Calu3 (cell line): ENCODE data around the gene ONECUT2. TPM values are rescaled to one million over a fixed set of nuclear protein-coding genes. Genes with fewer than 3 reads are reported as not detected.

Source experiments
- BruUV-seq: library from RNA; stranded (reverse); fragments of 400-500 nt; replicated peaks from 2 replicates; lab custom pipeline; 2021; lab: Mats Ljungman, UMichigan
- CTCF ChIA-PET: fragments of 300-600 bp; sonication (Branson Sonifier 250); formaldehyde crosslinking; loops from one replicate; lab custom pipeline; 2022; ENCODE audit warnings: antibody characterized with exemption; lab: Charles Lee
- DNase-seq: peaks from one replicate; pipeline ENCODE4 v3.0.0; 2022
- H3K27ac Mint-ChIP-seq: one replicate; pipeline ENCODE4 v1.8.0; 2022; ENCODE audit warnings: mixed read lengths; ENCODE audit not compliant: unreplicated experiment
- H3K27me3 Mint-ChIP-seq: one replicate; pipeline ENCODE4 v1.8.0; 2022; ENCODE audit warnings: mixed read lengths; ENCODE audit not compliant: unreplicated experiment
- H3K36me3 Mint-ChIP-seq: one replicate; pipeline ENCODE4 v1.8.0; 2022; ENCODE audit warnings: mild to moderate bottlenecking, moderate library complexity, mixed read lengths; ENCODE audit not compliant: insufficient read depth, unreplicated experiment
- H3K4me1 Mint-ChIP-seq: one replicate; pipeline ENCODE4 v1.8.0; 2022; ENCODE audit warnings: mild to moderate bottlenecking, low read depth, mixed read lengths; ENCODE audit not compliant: unreplicated experiment
- H3K4me3 Mint-ChIP-seq: one replicate; pipeline ENCODE4 v1.8.0; 2022; ENCODE audit warnings: mild to moderate bottlenecking, low read depth, moderate library complexity, mixed read lengths; ENCODE audit not compliant: unreplicated experiment
- H3K9me3 Mint-ChIP-seq: one replicate; pipeline ENCODE4 v1.8.0; 2022; ENCODE audit warnings: low read depth, mixed read lengths; ENCODE audit not compliant: unreplicated experiment
- intact Hi-C: fragments of 100-400 bp; cut with micrococcal nuclease; formaldehyde crosslinking; loops from one replicate; pipeline ENCODE4 v1.10.0; 2022; ENCODE audit not compliant: unreplicated experiment
- total RNA-seq: library from RNA; stranded (reverse); gene quantifications from 2 replicates; pipeline ENCODE4 v1.2.3, GENCODE V29; 2022
- TF ChIP-seq, protein P1 (sequence below): fragments of 200-600 bp; IDR thresholded peaks from one replicate; pipeline ENCODE4 v1.8.0; 2022; ENCODE audit warnings: antibody characterized with exemption; ENCODE audit not compliant: unreplicated experiment

Gene ONECUT2
- total RNA-seq, 1 experiment from 2014 or later = 182 TPM

DNA sequence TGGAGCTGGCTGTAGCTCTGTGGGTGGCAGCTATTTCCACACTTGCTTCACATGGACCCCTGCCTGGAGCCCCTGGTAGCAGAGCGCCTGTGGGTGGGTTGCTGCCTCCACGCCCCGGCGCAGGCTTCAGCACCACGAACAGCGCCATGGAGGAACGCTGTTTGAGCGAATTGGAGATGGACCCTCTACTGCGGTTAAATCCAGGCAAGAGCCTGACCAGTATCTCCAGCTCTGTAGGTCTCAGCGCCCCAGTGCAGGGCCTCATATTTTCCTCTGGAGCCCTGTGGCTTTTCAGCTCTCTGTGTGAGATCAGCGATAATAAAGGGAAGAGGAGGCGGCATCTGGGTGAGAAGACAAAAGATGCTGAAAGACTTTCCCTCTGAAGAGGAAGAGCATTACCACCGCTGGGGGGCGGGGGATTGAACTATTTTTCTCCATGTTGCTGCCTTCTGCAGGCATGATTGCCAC is 12.0 kb downstream of the ONECUT2 start:
- no TSS peak for BruUV-seq
- DNase-seq = peak; percentile 60
- CTCF ChIA-PET = interaction anchor here (2.0 kb wide), 1 partner anchor 12 kb away, joined by 6 read pairs; the partner anchor contains the start of gene ONECUT2
- Mint-ChIP-seq H3K4me3 (peak overlapping the region; percentile 96), H3K27ac (no peak overlapping the region), H3K4me1 (peaks cover 91% of the 10 kb centered on the region), H3K36me3 (peaks cover 93% of the 10 kb centered on the region), H3K27me3 (no peaks in the 10 kb centered on the region), H3K9me3 (no peaks in the 10 kb centered on the region)
- TF ChIP-seq, protein P1, sequence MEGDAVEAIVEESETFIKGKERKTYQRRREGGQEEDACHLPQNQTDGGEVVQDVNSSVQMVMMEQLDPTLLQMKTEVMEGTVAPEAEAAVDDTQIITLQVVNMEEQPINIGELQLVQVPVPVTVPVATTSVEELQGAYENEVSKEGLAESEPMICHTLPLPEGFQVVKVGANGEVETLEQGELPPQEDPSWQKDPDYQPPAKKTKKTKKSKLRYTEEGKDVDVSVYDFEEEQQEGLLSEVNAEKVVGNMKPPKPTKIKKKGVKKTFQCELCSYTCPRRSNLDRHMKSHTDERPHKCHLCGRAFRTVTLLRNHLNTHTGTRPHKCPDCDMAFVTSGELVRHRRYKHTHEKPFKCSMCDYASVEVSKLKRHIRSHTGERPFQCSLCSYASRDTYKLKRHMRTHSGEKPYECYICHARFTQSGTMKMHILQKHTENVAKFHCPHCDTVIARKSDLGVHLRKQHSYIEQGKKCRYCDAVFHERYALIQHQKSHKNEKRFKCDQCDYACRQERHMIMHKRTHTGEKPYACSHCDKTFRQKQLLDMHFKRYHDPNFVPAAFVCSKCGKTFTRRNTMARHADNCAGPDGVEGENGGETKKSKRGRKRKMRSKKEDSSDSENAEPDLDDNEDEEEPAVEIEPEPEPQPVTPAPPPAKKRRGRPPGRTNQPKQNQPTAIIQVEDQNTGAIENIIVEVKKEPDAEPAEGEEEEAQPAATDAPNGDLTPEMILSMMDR = peak; percentile 16
- intact Hi-C loops = loop anchor here (5.0 to 10.0 kb wide), 4 partner anchors 115 to 702 kb away; partner anchors contain the start of gene BOD1L2

DNA sequence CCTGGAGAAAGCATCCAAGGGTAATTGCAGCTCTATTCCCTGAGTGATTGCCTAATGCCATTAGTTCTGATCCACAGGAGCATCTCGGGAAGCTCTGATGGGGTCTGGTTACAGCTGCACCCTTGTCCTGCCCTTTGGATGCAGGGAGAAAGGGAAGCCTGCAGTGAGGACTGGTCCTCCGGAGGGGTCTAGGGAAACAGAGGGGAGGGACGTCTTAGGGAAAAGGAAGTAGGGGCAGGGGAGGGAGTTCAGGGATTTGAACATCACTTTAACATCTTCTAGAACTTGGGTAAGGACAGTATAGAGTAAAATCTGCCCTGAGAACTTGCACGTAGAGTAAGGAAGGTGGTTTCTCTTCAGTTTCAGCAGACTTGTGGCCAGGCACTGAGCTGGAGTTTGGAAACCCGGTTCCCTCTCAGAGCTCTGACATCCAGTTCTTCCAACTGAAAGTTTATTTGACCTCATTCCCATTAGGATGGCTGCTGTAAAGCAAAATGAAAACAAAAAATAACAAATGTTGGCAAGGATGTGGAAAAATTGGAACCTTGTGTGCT is 20.5 kb downstream of the ONECUT2 start:
- CTCF ChIA-PET = no interaction called here
- H3K27ac Mint-ChIP-seq = peak overlapping the region; percentile 36
- H3K27me3 Mint-ChIP-seq = no peaks in the 10 kb centered on the region
- DNase-seq = no peak
- H3K4me1 Mint-ChIP-seq = peaks cover 36% of the 10 kb centered on the region
- H3K9me3 Mint-ChIP-seq = no peaks in the 10 kb centered on the region
- no peak overlapping the region for H3K4me3 Mint-ChIP-seq
- TF ChIP-seq, protein P1 = no peak
- peaks cover 75% of the 10 kb centered on the region for H3K36me3 Mint-ChIP-seq
- intact Hi-C loops = no loop called here
- no TSS peak for BruUV-seq

DNA sequence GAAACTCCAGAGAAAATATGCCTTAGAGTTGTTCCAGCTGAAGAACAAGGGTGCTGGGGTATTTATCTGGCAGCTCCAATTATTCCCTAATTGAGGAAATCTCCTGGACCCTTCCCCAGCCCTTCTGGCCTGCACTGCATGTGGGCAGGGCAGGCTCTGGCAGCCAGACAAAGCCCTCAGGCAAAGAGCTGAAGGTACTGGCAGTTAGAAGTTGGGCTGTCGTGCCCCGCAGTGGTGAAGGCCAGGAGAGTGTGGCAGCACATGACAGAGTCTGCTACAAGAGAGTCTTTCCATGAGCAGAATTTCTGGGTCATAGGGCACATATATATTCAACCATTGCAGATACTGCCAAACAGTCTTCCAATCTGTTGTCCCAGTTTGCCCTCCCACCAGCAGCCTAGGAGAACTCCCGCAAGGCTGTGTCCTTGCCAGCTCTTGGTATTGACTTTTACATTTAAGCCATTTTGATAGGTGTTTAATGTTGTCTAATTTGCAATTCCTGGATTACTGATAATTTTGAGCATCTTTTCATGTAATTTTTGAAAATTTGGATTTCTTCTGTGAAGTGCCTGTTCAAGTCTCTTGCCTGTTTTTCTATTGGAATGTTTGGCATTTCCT is 26.6 kb downstream of the ONECUT2 start:
- peaks cover 91% of the 10 kb centered on the region for H3K36me3 Mint-ChIP-seq
- TF ChIP-seq, protein P1 = no peak
- intact Hi-C loops = no loop called here
- no peaks in the 10 kb centered on the region for H3K27me3 Mint-ChIP-seq
- DNase-seq = peak; percentile 24
- CTCF ChIA-PET = no interaction called here
- H3K4me3 Mint-ChIP-seq = no peak overlapping the region
- no TSS peak for BruUV-seq
- H3K27ac Mint-ChIP-seq = no peak overlapping the region
- H3K4me1 Mint-ChIP-seq = peaks cover 49% of the 10 kb centered on the region
- H3K9me3 Mint-ChIP-seq = no peaks in the 10 kb centered on the region

DNA sequence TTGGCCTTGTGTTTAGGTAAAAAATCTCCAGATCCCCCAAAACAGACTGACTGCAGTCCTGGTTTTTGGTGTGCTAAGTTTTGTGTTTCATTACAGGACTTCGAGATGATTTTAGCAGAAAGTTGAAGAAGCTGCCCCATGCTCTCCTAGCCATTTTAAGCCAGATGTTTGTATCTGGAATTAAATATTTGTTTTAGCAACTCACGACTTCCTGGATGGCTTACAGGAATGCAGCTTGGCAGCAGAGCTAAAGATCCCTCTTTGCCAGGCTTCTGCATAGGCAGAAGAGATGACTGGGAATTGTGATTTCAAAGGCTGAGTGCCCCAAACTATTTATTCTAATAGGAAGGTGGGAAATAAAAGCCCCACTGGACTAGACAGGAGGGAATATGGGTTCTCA is 31.1 kb downstream of the ONECUT2 start:
- Mint-ChIP-seq H3K27me3 (no peaks in the 10 kb centered on the region), H3K4me3 (peak overlapping the region; percentile 11), H3K36me3 (peaks cover 96% of the 10 kb centered on the region), H3K27ac (peak overlapping the region; percentile 56), H3K9me3 (no peaks in the 10 kb centered on the region), H3K4me1 (peaks cover 84% of the 10 kb centered on the region)
- no peak for DNase-seq
- TF ChIP-seq, protein P1 = no peak
- BruUV-seq = no TSS peak
- CTCF ChIA-PET = no interaction called here
- intact Hi-C loops = no loop called here
